Measurements from ENCODE around the gene UBXN2A. TPM values are rescaled to one million over a fixed set of nuclear protein-coding genes. Genes with fewer than 3 reads are reported as not detected.

UBXN2A gene
- total RNA-seq, 4 donors from 2014 or later = 11.7 to 20.4 (median 15.8) TPM

- TF ChIP-seq, protein P1, sequence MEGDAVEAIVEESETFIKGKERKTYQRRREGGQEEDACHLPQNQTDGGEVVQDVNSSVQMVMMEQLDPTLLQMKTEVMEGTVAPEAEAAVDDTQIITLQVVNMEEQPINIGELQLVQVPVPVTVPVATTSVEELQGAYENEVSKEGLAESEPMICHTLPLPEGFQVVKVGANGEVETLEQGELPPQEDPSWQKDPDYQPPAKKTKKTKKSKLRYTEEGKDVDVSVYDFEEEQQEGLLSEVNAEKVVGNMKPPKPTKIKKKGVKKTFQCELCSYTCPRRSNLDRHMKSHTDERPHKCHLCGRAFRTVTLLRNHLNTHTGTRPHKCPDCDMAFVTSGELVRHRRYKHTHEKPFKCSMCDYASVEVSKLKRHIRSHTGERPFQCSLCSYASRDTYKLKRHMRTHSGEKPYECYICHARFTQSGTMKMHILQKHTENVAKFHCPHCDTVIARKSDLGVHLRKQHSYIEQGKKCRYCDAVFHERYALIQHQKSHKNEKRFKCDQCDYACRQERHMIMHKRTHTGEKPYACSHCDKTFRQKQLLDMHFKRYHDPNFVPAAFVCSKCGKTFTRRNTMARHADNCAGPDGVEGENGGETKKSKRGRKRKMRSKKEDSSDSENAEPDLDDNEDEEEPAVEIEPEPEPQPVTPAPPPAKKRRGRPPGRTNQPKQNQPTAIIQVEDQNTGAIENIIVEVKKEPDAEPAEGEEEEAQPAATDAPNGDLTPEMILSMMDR (IDR thresholded peaks at IDR 0.05) = no peak
- no peak for TF ChIP-seq POLR2A (IDR thresholded peaks at IDR 0.05)
- no peak overlapping the region for H3K27ac ChIP-seq
- no peaks in the 10 kb centered on the region for H3K36me3 ChIP-seq
- no peaks in the 10 kb centered on the region for H3K9me3 ChIP-seq
- no peak overlapping the region for H3K4me3 ChIP-seq
- no peaks in the 10 kb centered on the region for H3K27me3 ChIP-seq
- DNase-seq = no peak
- peaks cover 0 to 13% (median under 1%) of the 10 kb centered on the region in 4 donors for H3K4me1 ChIP-seq
Measured at GRCh38 chr2:23916727-23917405, 23.4 kb upstream of the UBXN2A start.

- Histone ChIP-seq H3K9me3 (no peaks in the 10 kb centered on the region), H3K4me3 (no peak overlapping the region), H3K36me3 (no peaks in the 10 kb centered on the region), H3K27ac (no peak overlapping the region), H3K27me3 (no peaks in the 10 kb centered on the region), H3K4me1 (peaks cover 0 to 13% (median 2%) of the 10 kb centered on the region in 4 donors)
- TF ChIP-seq, protein P1 (IDR thresholded peaks at IDR 0.05) = no peak
- no peak for TF ChIP-seq POLR2A (IDR thresholded peaks at IDR 0.05)
- DNase-seq = no peak
Measured at GRCh38 chr2:23918837-23919489, 21.3 kb upstream of the UBXN2A start.

DNA sequence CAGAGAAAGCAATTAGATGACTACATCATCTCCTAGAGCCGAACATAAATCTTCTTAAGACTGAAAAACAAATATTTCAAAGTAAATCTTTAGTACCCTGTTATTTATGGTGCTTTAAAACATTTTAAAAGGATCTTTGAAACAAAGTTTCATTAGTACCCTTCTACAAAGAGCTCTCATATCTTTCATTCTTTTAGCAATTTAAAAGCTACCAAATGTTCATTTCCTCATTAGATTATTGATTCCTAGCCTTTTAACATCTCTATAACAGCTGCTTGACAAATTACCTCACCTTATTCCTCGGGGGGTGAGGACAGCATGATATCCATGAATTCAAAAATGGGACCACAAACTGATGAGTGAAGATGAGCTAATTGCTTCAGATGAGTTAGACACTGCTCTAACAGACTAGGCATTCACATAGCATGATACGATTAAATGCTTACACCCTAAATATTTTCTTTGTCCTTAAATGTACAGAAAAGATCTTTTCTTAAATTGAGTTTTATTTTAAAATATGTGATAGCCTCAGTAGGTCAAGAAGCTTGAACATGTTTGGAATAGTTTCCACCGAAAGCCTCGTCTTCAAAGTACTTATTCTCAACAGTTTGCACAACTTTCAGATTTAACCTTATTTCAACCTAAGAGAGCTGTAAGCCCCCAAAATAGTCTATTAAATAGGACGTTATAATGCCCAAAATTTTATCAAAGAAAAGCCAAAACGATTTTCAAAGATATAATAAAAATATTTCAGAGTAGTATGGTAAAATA lies 15.5 kb upstream of the UBXN2A start:
- H3K9me3 ChIP-seq = no peaks in the 10 kb centered on the region
- TF ChIP-seq, protein P1 (IDR thresholded peaks at IDR 0.05) = no peak
- no peak for TF ChIP-seq POLR2A (IDR thresholded peaks at IDR 0.05)
- peak overlapping the region in 2 of 4 donors; percentile 81 to 85 for H3K4me3 ChIP-seq

GRCh38 chr2:23925702-23926289 lies 14.5 kb upstream of the UBXN2A start:
- no peaks in the 10 kb centered on the region for H3K9me3 ChIP-seq
- H3K27me3 ChIP-seq = no peaks in the 10 kb centered on the region
- peak overlapping the region; percentile 97 to 99 (median 98) for H3K27ac ChIP-seq
- peak in 2 of 3 donors; percentile 76 to 84 for DNase-seq
- H3K4me1 ChIP-seq = peaks cover 0 to 13% (median 7%) of the 10 kb centered on the region in 4 donors
- peak in 1 of 2 donors; percentile 22 for TF ChIP-seq POLR2A (IDR thresholded peaks at IDR 0.05)
- TF ChIP-seq, protein P1 (IDR thresholded peaks at IDR 0.05) = no peak
- no peaks in the 10 kb centered on the region for H3K36me3 ChIP-seq
- H3K4me3 ChIP-seq = peak overlapping the region; percentile 81 to 89 (median 84)

More for the DNA sequence above, 15.5 kb upstream of the UBXN2A start:
- Histone ChIP-seq H3K4me1 (peaks cover 0 to 13% (median 7%) of the 10 kb centered on the region in 4 donors), H3K27me3 (no peaks in the 10 kb centered on the region), H3K27ac (peak overlapping the region in 2 of 4 donors; percentile 10 to 99), H3K36me3 (no peaks in the 10 kb centered on the region)
- DNase-seq = no peak

- no peaks in the 10 kb centered on the region for H3K36me3 ChIP-seq
- TF ChIP-seq, protein P1 (IDR thresholded peaks at IDR 0.05) = no peak
- TF ChIP-seq POLR2A (IDR thresholded peaks at IDR 0.05) = no peak
- H3K9me3 ChIP-seq = no peaks in the 10 kb centered on the region
- H3K4me1 ChIP-seq = peaks cover 0 to 13% (median 7%) of the 10 kb centered on the region in 4 donors
- H3K27ac ChIP-seq = peak overlapping the region; percentile 97 to 99 (median 98)
- H3K4me3 ChIP-seq = peak overlapping the region; percentile 81 to 89 (median 84)
- no peaks in the 10 kb centered on the region for H3K27me3 ChIP-seq
- peak in 1 of 3 donors; percentile 66 for DNase-seq
Measured at GRCh38 chr2:23926290-23926749, 13.9 kb upstream of the UBXN2A start.
